GM12878 (cell line): ENCODE results near the gene SLC37A1. TPM values are rescaled to one million over a fixed set of nuclear protein-coding genes. Genes with fewer than 3 reads are reported as not detected.
A peak's percentile ranks its signal among the peaks of the same experiment; 100 is the strongest.

Experiments used
- BCL11A ChIP-seq: IDR thresholded peaks from 2 replicates; pipeline ENCODE4 v1.6.1; 2011; ENCODE audit warnings: low read depth, low read length
- CBX5 ChIP-seq: sonication (generic); IDR thresholded peaks from 2 replicates; pipeline ENCODE4 v1.6.1; 2016; ENCODE audit warnings: low read depth, moderate library complexity, mild to moderate bottlenecking, inconsistent platforms
- CHD1 ChIP-seq: IDR thresholded peaks from 2 replicates; pipeline ENCODE4 v1.6.1; 2012; ENCODE audit warnings: low read depth, low read length, improper control_type of control experiment
- EED ChIP-seq: sonication (generic); IDR thresholded peaks from 2 replicates; pipeline ENCODE4 v1.6.1; 2016; ENCODE audit warnings: antibody characterized with exemption, low read depth
- EP300 ChIP-seq, 2 experiments: fragments of 150-350 bp in 1 of 2; IDR thresholded peaks; 2 replicates each; pipeline ENCODE4 v1.6.1; 2011 to 2012; ENCODE audit warnings: low read depth in 2 of 2, low read length in 2 of 2, borderline replicate concordance in 1 of 2, improper control_type of control experiment in 1 of 2, inconsistent platforms in 1 of 2; ENCODE audit not compliant: control insufficient read depth in 1 of 2
- FOXM1 ChIP-seq: IDR thresholded peaks from 2 replicates; pipeline ENCODE4 v1.6.1; 2012; ENCODE audit warnings: low read depth, mild to moderate bottlenecking, inconsistent platforms, low read length, moderate library complexity
- MEF2A ChIP-seq: IDR thresholded peaks from 2 replicates; pipeline ENCODE4 v1.6.1; 2011; ENCODE audit warnings: low read depth, mild to moderate bottlenecking, low read length, moderate library complexity; ENCODE audit not compliant: insufficient read depth
- MTA2 ChIP-seq: fragments of 450-650 bp; IDR thresholded peaks from 2 replicates; pipeline ENCODE4 v1.6.1; 2016; ENCODE audit warnings: low read depth, mild to moderate bottlenecking, moderate library complexity
- MTA3 ChIP-seq: IDR thresholded peaks from 2 replicates; pipeline ENCODE4 v1.6.1; 2012; ENCODE audit warnings: low read length, inconsistent platforms, borderline replicate concordance
- MYB ChIP-seq: fragments of 150-350 bp; IDR thresholded peaks from 2 replicates; pipeline ENCODE4 v1.6.1; 2014; ENCODE audit warnings: mild to moderate bottlenecking, low read depth, low read length, borderline replicate concordance
- NFXL1 ChIP-seq: fragments of 450-650 bp; IDR thresholded peaks from 2 replicates; pipeline ENCODE4 v1.6.1; 2017; ENCODE audit warnings: antibody characterized with exemption, mild to moderate bottlenecking, borderline replicate concordance
- SP1 ChIP-seq: IDR thresholded peaks from one replicate; pipeline ENCODE4 v1.6.1; 2011; ENCODE audit warnings: low read depth, low read length
- SRF ChIP-seq, 2 experiments: IDR thresholded peaks; 2 replicates each; pipeline ENCODE4 v1.6.1; 2011; ENCODE audit warnings: low read depth in 2 of 2, low read length in 2 of 2, mild to moderate bottlenecking in 1 of 2, moderate library complexity in 1 of 2
- TBL1XR1 ChIP-seq: IDR thresholded peaks from 2 replicates; pipeline ENCODE4 v1.6.1; 2012; ENCODE audit warnings: low read depth, low read length, improper control_type of control experiment
- TCF12 ChIP-seq: IDR thresholded peaks from 2 replicates; pipeline ENCODE4 v1.6.1; 2011; ENCODE audit warnings: low read depth, mild to moderate bottlenecking, low read length
- ZSCAN29 ChIP-seq: fragments of 450-650 bp; IDR thresholded peaks from 2 replicates; pipeline ENCODE4 v1.6.1; 2017; ENCODE audit warnings: mild to moderate bottlenecking, moderate library complexity
- ZZZ3 ChIP-seq: IDR thresholded peaks from 2 replicates; pipeline ENCODE4 v1.6.1; 2011; ENCODE audit warnings: low read depth; ENCODE audit not compliant: control insufficient read depth, insufficient read length
- polyA plus RNA-seq, 11 experiments: library from polyadenylated mRNA; depleted of rRNA in 4 of 11; unstranded in 6 of 11; stranded (reverse) in 5 of 11; fragments of >200 nt; fragmentation: Nextera tagmentation in 4 of 11; fragmentation: Illumina TruSeq in 1 of 11; extraction: Ambion mirVana in 4 of 11; extraction: Trizol in 1 of 11; gene quantifications; 1 replicate in 1 of 11; 2 replicates in 10 of 11; pipeline versions ENCODE4 v1.2.1 to v1.2.3, GENCODE V29; 2011 to 2016; ENCODE audit warnings: inconsistent platforms in 2 of 11, missing spikeins in 2 of 11, low read depth in 1 of 11
- total RNA-seq, 4 experiments: library from RNA; depleted of rRNA in 3 of 4; stranded (reverse); fragments of >200 nt in 3 of 4; fragmentation: Illumina TruSeq in 1 of 4; extraction: Trizol in 1 of 4; gene quantifications; 2 replicates each; pipeline versions ENCODE4 v1.2.1 to v1.2.3, GENCODE V29; 2013 to 2021
- TF ChIP-seq, protein P1 (sequence below): fragments of 450-650 bp; IDR thresholded peaks from 2 replicates; pipeline ENCODE4 v1.6.1; 2017; ENCODE audit warnings: low read depth, mild to moderate bottlenecking, moderate library complexity
- TF ChIP-seq, protein P2 (sequence below): IDR thresholded peaks from 2 replicates; pipeline ENCODE4 v1.6.1; 2012; ENCODE audit warnings: mild to moderate bottlenecking, low read depth, low read length
- TF ChIP-seq, protein P3 (sequence below): IDR thresholded peaks from 2 replicates; pipeline ENCODE4 v1.6.1; 2011; ENCODE audit warnings: low read depth, mild to moderate bottlenecking, low read length, moderate library complexity, borderline replicate concordance; ENCODE audit errors: extremely low read depth
- TF ChIP-seq, protein P4 (sequence below), 3 experiments: IDR thresholded peaks in 2 of 3; conservative IDR thresholded peaks in 1 of 3; 2 replicates each; pipeline ENCODE4 v1.5.1; 2011; ENCODE audit warnings: low read depth in 3 of 3, low read length in 3 of 3, mild to moderate bottlenecking in 3 of 3, control low read depth in 2 of 3, moderate library complexity in 2 of 3, inconsistent platforms in 1 of 3, mixed read lengths in 1 of 3; ENCODE audit not compliant: control insufficient read depth in 2 of 3, insufficient read depth in 1 of 3; ENCODE audit errors: extremely low read depth in 1 of 3
- TF ChIP-seq, protein P5 (sequence below): IDR thresholded peaks from 2 replicates; pipeline ENCODE4 v1.6.1; 2011; ENCODE audit warnings: mild to moderate bottlenecking, low read depth, low read length, moderate library complexity; ENCODE audit not compliant: insufficient replicate concordance

The SLC37A1 gene
- total and polyA plus RNA-seq, 10 of the 15 experiments (the other 5 are each of a cell fraction or from before 2014, with no cell fraction given): 1.1 to 35.5 (median 24.4) TPM

DNA sequence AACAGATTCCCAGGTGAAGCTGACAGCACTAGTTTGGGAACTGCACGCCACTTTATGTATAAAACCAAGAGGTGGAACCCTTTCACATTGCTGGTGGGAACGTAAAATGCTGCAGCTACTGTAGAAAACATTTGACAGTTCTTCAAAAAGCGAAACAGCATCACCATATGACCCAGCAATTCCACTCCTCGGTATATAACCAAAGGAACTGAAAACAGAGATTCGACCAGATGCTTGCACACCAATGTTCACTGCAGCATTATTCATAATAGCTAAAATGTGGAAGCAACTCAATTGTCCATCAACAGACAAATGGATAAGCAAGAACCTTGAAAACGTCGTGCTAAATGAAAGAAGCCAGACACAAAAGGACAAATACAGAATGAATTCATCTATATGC is 35.1 kb upstream of the SLC37A1 start (continued):
- no peak for TF ChIP-seq ZZZ3
- TF ChIP-seq NFXL1: no peak
- 0 out of 2 replicates have a peak, but pooled peaks have one; percentile 25 for TF ChIP-seq MEF2A
- peak; percentile 71; a peak in 3 of 4 replicates for TF ChIP-seq EP300 (IDR thresholded peaks at IDR 0.05; ENCODE audit: borderline replicate concordance in 1 of 2, control insufficient read depth in 1 of 2, low read depth in 2 of 2, low read length in 2 of 2)
- peak; percentile 64; the same call in 1 of the 2 replicates for TF ChIP-seq TCF12
- peak; percentile 57; the same call in 1 of the 2 replicates for TF ChIP-seq EED
- TF ChIP-seq BCL11A: peak; percentile 57; the same call in 1 of the 2 replicates
- no peak for TF ChIP-seq ZSCAN29
- TF ChIP-seq CHD1: no peak
- TF ChIP-seq SRF (IDR thresholded peaks at IDR 0.05; ENCODE audit: low read depth in 2 of 2, low read length in 2 of 2): no peak
- no peak for TF ChIP-seq SP1
- TF ChIP-seq CBX5: 0 out of 2 replicates have a peak, but pooled peaks have one; percentile 50
- TF ChIP-seq, protein P1, sequence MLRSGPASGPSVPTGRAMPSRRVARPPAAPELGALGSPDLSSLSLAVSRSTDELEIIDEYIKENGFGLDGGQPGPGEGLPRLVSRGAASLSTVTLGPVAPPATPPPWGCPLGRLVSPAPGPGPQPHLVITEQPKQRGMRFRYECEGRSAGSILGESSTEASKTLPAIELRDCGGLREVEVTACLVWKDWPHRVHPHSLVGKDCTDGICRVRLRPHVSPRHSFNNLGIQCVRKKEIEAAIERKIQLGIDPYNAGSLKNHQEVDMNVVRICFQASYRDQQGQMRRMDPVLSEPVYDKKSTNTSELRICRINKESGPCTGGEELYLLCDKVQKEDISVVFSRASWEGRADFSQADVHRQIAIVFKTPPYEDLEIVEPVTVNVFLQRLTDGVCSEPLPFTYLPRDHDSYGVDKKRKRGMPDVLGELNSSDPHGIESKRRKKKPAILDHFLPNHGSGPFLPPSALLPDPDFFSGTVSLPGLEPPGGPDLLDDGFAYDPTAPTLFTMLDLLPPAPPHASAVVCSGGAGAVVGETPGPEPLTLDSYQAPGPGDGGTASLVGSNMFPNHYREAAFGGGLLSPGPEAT: peak; percentile 85
- no peak for TF ChIP-seq MTA3
- TF ChIP-seq MTA2: peak; percentile 57; the same call in 1 of the 2 replicates
- TF ChIP-seq, protein P2, sequence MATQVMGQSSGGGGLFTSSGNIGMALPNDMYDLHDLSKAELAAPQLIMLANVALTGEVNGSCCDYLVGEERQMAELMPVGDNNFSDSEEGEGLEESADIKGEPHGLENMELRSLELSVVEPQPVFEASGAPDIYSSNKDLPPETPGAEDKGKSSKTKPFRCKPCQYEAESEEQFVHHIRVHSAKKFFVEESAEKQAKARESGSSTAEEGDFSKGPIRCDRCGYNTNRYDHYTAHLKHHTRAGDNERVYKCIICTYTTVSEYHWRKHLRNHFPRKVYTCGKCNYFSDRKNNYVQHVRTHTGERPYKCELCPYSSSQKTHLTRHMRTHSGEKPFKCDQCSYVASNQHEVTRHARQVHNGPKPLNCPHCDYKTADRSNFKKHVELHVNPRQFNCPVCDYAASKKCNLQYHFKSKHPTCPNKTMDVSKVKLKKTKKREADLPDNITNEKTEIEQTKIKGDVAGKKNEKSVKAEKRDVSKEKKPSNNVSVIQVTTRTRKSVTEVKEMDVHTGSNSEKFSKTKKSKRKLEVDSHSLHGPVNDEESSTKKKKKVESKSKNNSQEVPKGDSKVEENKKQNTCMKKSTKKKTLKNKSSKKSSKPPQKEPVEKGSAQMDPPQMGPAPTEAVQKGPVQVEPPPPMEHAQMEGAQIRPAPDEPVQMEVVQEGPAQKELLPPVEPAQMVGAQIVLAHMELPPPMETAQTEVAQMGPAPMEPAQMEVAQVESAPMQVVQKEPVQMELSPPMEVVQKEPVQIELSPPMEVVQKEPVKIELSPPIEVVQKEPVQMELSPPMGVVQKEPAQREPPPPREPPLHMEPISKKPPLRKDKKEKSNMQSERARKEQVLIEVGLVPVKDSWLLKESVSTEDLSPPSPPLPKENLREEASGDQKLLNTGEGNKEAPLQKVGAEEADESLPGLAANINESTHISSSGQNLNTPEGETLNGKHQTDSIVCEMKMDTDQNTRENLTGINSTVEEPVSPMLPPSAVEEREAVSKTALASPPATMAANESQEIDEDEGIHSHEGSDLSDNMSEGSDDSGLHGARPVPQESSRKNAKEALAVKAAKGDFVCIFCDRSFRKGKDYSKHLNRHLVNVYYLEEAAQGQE: no peak
- TF ChIP-seq, protein P3, sequence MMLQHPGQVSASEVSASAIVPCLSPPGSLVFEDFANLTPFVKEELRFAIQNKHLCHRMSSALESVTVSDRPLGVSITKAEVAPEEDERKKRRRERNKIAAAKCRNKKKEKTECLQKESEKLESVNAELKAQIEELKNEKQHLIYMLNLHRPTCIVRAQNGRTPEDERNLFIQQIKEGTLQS: no peak
- TF ChIP-seq, protein P4, sequence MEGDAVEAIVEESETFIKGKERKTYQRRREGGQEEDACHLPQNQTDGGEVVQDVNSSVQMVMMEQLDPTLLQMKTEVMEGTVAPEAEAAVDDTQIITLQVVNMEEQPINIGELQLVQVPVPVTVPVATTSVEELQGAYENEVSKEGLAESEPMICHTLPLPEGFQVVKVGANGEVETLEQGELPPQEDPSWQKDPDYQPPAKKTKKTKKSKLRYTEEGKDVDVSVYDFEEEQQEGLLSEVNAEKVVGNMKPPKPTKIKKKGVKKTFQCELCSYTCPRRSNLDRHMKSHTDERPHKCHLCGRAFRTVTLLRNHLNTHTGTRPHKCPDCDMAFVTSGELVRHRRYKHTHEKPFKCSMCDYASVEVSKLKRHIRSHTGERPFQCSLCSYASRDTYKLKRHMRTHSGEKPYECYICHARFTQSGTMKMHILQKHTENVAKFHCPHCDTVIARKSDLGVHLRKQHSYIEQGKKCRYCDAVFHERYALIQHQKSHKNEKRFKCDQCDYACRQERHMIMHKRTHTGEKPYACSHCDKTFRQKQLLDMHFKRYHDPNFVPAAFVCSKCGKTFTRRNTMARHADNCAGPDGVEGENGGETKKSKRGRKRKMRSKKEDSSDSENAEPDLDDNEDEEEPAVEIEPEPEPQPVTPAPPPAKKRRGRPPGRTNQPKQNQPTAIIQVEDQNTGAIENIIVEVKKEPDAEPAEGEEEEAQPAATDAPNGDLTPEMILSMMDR (IDR thresholded peaks at IDR 0.05 in 2 of 3, conservative IDR thresholded peaks at IDR 0.05 in 1 of 3; ENCODE audit: control insufficient read depth in 2 of 3, extremely low read depth in 1 of 3, insufficient read depth in 1 of 3, low read depth in 3 of 3, low read length in 3 of 3): 0 out of 6 replicates have a peak, but pooled peaks of 1 of the 3 experiments have one; percentile 3
- TF ChIP-seq, protein P5, sequence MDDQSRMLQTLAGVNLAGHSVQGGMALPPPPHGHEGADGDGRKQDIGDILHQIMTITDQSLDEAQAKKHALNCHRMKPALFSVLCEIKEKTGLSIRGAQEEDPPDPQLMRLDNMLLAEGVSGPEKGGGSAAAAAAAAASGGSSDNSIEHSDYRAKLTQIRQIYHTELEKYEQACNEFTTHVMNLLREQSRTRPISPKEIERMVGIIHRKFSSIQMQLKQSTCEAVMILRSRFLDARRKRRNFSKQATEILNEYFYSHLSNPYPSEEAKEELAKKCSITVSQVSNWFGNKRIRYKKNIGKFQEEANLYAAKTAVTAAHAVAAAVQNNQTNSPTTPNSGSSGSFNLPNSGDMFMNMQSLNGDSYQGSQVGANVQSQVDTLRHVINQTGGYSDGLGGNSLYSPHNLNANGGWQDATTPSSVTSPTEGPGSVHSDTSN: no peak
- TF ChIP-seq MYB: 0 out of 2 replicates have a peak, but pooled peaks have one; percentile 35
- peak; percentile 66; the same call in 1 of the 2 replicates for TF ChIP-seq TBL1XR1
- TF ChIP-seq FOXM1: peak; percentile 79; the same call in 1 of the 2 replicates
